Stimulated activated CD4-positive, alpha-beta T cell treated with anti-CD3 and anti-CD28 coated beads, Interleukin-12 subunit alpha, Interleukin-12 subunit beta, amount 100 ng/mL, for 4 hours (primary cell): ENCODE data around the gene TPD52L2.
"Not testable (repeated sequence)": the region's sequence is repeated elsewhere in the genome, so short reads cannot be mapped to it uniquely, and the experiment has no call there.

Source experiments
- DNase-seq: peaks from one replicate; pipeline ENCODE4 v3.0.0-alpha.2; 2020

Gene TPD52L2

GRCh38 chr20:63898882-63899558 lies 34.0 kb downstream of the TPD52L2 start:
- no peak for DNase-seq

- no peak for DNase-seq
These were observed 35.3 kb downstream of the TPD52L2 start for GRCh38 chr20:63900413-63900812.

- DNase-seq = no peak
These were observed 38.9 kb downstream of the TPD52L2 start for GRCh38 chr20:63903796-63904561.

GRCh38 chr20:63908008-63908682 lies 43.1 kb downstream of the TPD52L2 start:
- no peak for DNase-seq

- no peak for DNase-seq
These were observed 46.1 kb downstream of the TPD52L2 start for GRCh38 chr20:63911176-63911575.

GRCh38 chr20:63913768-63914167 lies 48.7 kb downstream of the TPD52L2 start:
- DNase-seq = no peak

GRCh38 chr20:63915471-63915870 lies 50.4 kb downstream of the TPD52L2 start:
- DNase-seq = no peak

- not testable (repeated sequence) for DNase-seq
These were observed 51.4 kb downstream of the TPD52L2 start for GRCh38 chr20:63916371-63916939.

- DNase-seq = no peak
These were observed 52.7 kb downstream of the TPD52L2 start for GRCh38 chr20:63917811-63918210.

GRCh38 chr20:63919130-63919529 lies 54.1 kb downstream of the TPD52L2 start:
- DNase-seq = no peak

- no peak for DNase-seq
These were observed 55.2 kb downstream of the TPD52L2 start for GRCh38 chr20:63920226-63920625.

- no peak for DNase-seq
These were observed 58.6 kb downstream of the TPD52L2 start for GRCh38 chr20:63923651-63924050.

- no peak for DNase-seq
These were observed 59.2 kb downstream of the TPD52L2 start for GRCh38 chr20:63924241-63924640.

GRCh38 chr20:63926298-63926697 lies 61.2 kb downstream of the TPD52L2 start:
- DNase-seq = no peak

- DNase-seq = no peak
These were observed 64.0 kb downstream of the TPD52L2 start for GRCh38 chr20:63929071-63929470.

GRCh38 chr20:63929473-63929883 lies 64.4 kb downstream of the TPD52L2 start:
- DNase-seq = not testable (repeated sequence)

GRCh38 chr20:63930971-63931553 lies 66.0 kb downstream of the TPD52L2 start:
- no peak for DNase-seq

- no peak for DNase-seq
These were observed 66.7 kb downstream of the TPD52L2 start for GRCh38 chr20:63931735-63932134.

- DNase-seq = no peak
These were observed 67.6 kb downstream of the TPD52L2 start for GRCh38 chr20:63932606-63933160.

- DNase-seq = no peak
These were observed 68.6 kb downstream of the TPD52L2 start for GRCh38 chr20:63933646-63934045.

- DNase-seq = no peak
These were observed 69.4 kb downstream of the TPD52L2 start for GRCh38 chr20:63934271-63935068.

GRCh38 chr20:63935447-63935846 lies 70.4 kb downstream of the TPD52L2 start:
- no peak for DNase-seq
